ENCODE data around the gene SLX9.

Gene SLX9

GRCh38 chr21:44913425-44914175, 26.2 kb upstream of the SLX9 start:
- TF ChIP-seq CTCF (IDR thresholded peaks at IDR 0.05) (no peak), ZFX (IDR thresholded peaks at IDR 0.05; ENCODE audit: borderline replicate concordance) (no peak)
- no peak overlapping the region for H3K27ac ChIP-seq

- no peak for TF ChIP-seq CTCF (IDR thresholded peaks at IDR 0.05)
- no peak for TF ChIP-seq ZFX (IDR thresholded peaks at IDR 0.05; ENCODE audit: borderline replicate concordance)
- no peak overlapping the region for H3K27ac ChIP-seq
Measured at GRCh38 chr21:44914176-44914874, 25.5 kb upstream of the SLX9 start.

GRCh38 chr21:44916965-44917364, 22.9 kb upstream of the SLX9 start:
- TF ChIP-seq ZFX (IDR thresholded peaks at IDR 0.05; ENCODE audit: borderline replicate concordance) (no peak), CTCF (IDR thresholded peaks at IDR 0.05) (no peak)
- no peak overlapping the region for H3K27ac ChIP-seq

GRCh38 chr21:44917446-44918106, 22.3 kb upstream of the SLX9 start:
- no peak overlapping the region for H3K27ac ChIP-seq
- TF ChIP-seq ZFX (IDR thresholded peaks at IDR 0.05; ENCODE audit: borderline replicate concordance) (no peak), CTCF (IDR thresholded peaks at IDR 0.05) (no peak)

GRCh38 chr21:44918107-44918470, 21.7 kb upstream of the SLX9 start:
- TF ChIP-seq ZFX (IDR thresholded peaks at IDR 0.05; ENCODE audit: borderline replicate concordance) (no peak), CTCF (IDR thresholded peaks at IDR 0.05) (no peak)

GRCh38 chr21:44918581-44919033, 21.2 kb upstream of the SLX9 start:
- TF ChIP-seq CTCF (IDR thresholded peaks at IDR 0.05): no peak
- TF ChIP-seq ZFX (IDR thresholded peaks at IDR 0.05; ENCODE audit: borderline replicate concordance): no peak
- no peak overlapping the region for H3K27ac ChIP-seq

More at GRCh38 chr21:44918107-44918470, 21.7 kb upstream of the SLX9 start:
- H3K27ac ChIP-seq: no peak overlapping the region
